Measurements from ENCODE around the gene AGBL3. TPM values are rescaled to one million over a fixed set of nuclear protein-coding genes. Genes with fewer than 3 reads are reported as not detected.

Gene AGBL3
- total and polyA plus RNA-seq, 9 of the 15 experiments (the other 6 are each of a cell fraction or from before 2014, with no cell fraction given) = 0.54 to 2.9 (median 1.7) TPM

- TF ChIP-seq SFPQ (IDR thresholded peaks at IDR 0.05; ENCODE audit: low read depth, low read length) = no peak
- TF ChIP-seq NFE2L1 (tag; IDR thresholded peaks at IDR 0.05; ENCODE audit: borderline replicate concordance, low read depth) = peak; percentile 97
- no peak for TF ChIP-seq HMGN3 (IDR thresholded peaks at IDR 0.05; ENCODE audit: borderline replicate concordance, extremely low read depth, insufficient read length, low read depth, low read length)
- peak; percentile 91 for TF ChIP-seq MEF2D (tag; conservative IDR thresholded peaks at IDR 0.05; ENCODE audit: low read depth)
- TF ChIP-seq NONO (IDR thresholded peaks at IDR 0.05; ENCODE audit: low read depth in 2 of 2, low read length in 1 of 2) = peak in 1 of 2 experiments; percentile 73; a peak in 2 of 4 replicates
- TF ChIP-seq THRAP3 (IDR thresholded peaks at IDR 0.05; ENCODE audit: borderline replicate concordance) = peak; percentile 64; the same call in 1 of the 2 replicates
- TF ChIP-seq ZNF217 (CRISPR knock-in tag; IDR thresholded peaks at IDR 0.05) = no peak
- TF ChIP-seq SLC30A9 (CRISPR knock-in tag; IDR thresholded peaks at IDR 0.05) = no peak
- no peak for TF ChIP-seq ZNF133 (CRISPR knock-in tag; IDR thresholded peaks at IDR 0.05)
- TF ChIP-seq CSDE1 (IDR thresholded peaks at IDR 0.05) = no peak
- TF ChIP-seq TFE3 (CRISPR knock-in tag; IDR thresholded peaks at IDR 0.05) = no peak
- peak; percentile 99 for TF ChIP-seq MAFG (tag; conservative IDR thresholded peaks at IDR 0.05)
- no peak for TF ChIP-seq TRIM25 (IDR thresholded peaks at IDR 0.05; ENCODE audit: borderline replicate concordance)
- TF ChIP-seq KDM1A (IDR thresholded peaks at IDR 0.05) = peak; percentile 75 to 85
- no peak for TF ChIP-seq ZNF449 (CRISPR knock-in tag; IDR thresholded peaks at IDR 0.05)
- TF ChIP-seq MTF1 (CRISPR knock-in tag; IDR thresholded peaks at IDR 0.05; ENCODE audit: borderline replicate concordance) = no peak
- TF ChIP-seq POLR2H (tag; IDR thresholded peaks at IDR 0.05; ENCODE audit: low read depth) = peak; percentile 77
- TF ChIP-seq ZNF280A (IDR thresholded peaks at IDR 0.05; ENCODE audit: low read depth, partially characterized antibody) = no peak
Measured at GRCh38 chr7:135160098-135160857, 174.0 kb downstream of the AGBL3 start (continued).
